Thyroid gland (tissue), 4 donors: ENCODE data around the gene RYR2.

Experiments
- POLR2A ChIP-seq, 2 donors: fragments of 450-650 bp; IDR thresholded peaks; one replicate each; pipeline ENCODE4 v1.6.1; 2017; ENCODE audit warnings: antibody characterized with exemption in 2 of 2, mild to moderate bottlenecking in 2 of 2, moderate library complexity in 1 of 2
- TF ChIP-seq, protein P1 (sequence below), 6 experiments: fragments of 200-600 bp in 3 of 6; fragments of 450-650 bp in 3 of 6; sonication (generic) in 3 of 6; IDR thresholded peaks; one replicate each; pipeline ENCODE4 v1.5.1; 2016 to 2019; ENCODE audit warnings: antibody characterized with exemption in 6 of 6, mild to moderate bottlenecking in 2 of 6, inconsistent platforms in 1 of 6, moderate library complexity in 1 of 6

DNA sequence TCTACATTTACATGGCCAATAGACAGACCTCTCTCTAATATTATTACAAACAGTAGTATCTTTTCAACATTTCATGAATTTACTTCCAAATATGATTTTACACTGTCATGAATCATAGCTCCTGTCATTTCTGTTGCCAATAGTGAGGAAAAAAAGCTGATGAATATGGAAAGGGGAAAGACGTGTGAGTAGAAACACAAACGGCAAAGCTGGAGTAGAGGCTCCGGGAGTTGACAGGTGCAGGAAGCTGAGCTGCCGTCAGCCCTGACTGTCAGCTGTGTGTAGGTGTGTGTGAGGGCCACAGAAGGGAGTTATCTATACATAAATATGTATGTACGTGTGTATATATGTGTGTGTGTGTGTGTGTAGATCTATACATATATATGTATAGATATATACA is 431.9 kb downstream of the RYR2 start:
- TF ChIP-seq, protein P1, sequence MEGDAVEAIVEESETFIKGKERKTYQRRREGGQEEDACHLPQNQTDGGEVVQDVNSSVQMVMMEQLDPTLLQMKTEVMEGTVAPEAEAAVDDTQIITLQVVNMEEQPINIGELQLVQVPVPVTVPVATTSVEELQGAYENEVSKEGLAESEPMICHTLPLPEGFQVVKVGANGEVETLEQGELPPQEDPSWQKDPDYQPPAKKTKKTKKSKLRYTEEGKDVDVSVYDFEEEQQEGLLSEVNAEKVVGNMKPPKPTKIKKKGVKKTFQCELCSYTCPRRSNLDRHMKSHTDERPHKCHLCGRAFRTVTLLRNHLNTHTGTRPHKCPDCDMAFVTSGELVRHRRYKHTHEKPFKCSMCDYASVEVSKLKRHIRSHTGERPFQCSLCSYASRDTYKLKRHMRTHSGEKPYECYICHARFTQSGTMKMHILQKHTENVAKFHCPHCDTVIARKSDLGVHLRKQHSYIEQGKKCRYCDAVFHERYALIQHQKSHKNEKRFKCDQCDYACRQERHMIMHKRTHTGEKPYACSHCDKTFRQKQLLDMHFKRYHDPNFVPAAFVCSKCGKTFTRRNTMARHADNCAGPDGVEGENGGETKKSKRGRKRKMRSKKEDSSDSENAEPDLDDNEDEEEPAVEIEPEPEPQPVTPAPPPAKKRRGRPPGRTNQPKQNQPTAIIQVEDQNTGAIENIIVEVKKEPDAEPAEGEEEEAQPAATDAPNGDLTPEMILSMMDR (IDR thresholded peaks at IDR 0.05) = no peak
- TF ChIP-seq POLR2A (IDR thresholded peaks at IDR 0.05) = no peak
